Measurements from ENCODE around the gene LEMD2.

Gene LEMD2

GRCh38 chr6:33774774-33775173 lies 14.2 kb downstream of the LEMD2 start:
- DNase-seq (ENCODE audit: low read depth), result no peak

DNA sequence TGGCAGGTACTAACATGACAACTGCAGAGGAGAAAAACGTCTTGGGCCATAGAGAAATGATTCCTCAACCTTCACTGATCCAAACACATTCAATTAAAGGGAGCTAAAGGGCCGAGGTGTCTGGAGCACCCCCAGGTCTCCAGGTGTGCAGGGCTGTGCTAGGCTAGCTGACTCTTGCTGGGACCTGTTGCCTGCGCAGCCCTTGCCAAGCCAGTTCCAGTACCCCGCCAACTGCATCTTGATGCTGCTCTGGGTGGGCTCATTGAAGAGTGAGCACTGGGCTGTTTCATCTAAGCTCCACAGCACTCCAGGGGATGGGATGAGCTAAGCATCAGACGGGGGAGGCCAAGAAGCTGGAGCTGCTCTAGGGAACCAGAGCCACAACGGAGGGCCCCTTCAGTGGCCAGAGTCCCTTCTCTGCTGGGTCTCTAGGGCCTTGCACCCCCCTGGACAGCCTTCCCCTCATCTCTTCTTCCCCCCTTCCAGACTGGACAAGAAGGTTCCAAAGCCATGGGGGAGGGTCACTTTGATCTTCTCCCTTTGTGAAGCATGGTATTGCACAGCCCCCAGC lies 15.9 kb downstream of the LEMD2 start:
- no peak for DNase-seq (ENCODE audit: low read depth)

DNA sequence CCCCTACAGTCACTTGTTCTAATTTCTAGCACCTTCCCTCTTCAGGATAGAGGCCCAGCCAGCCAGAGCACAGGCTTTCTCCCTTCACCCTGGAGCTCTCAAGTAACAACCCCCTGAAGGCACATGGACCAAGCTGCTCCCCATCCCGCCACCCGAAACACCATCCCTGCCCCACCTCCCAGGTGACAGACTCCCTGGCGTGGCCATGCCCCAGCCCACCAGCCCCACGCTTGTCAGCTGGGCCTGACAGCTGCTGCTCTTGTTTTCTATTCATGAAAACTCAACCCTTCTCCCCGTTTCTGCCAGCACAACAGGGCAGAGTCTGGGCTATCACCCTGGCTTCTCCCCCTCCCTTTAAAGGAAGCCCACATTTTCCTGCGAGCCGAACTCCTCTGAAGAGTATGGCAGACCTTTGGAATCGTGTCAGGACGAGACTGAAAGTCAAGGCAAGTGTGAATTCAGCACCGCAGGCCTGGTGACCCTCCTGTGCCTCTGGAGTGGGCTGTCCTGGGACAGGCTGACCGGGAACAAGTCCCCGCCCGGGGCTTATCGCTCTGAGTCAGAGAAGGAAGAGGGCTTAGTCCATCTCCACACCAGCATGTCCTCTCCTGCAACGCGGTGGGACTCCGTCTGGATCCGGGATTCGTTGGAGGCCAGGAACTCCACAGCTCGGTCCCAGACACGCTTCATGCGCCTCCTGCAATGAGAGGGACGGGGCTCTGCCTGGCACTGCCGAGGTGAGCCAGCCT lies 16.7 kb downstream of the LEMD2 start:
- no peak for DNase-seq (ENCODE audit: low read depth)

GRCh38 chr6:33771146-33772081 lies 17.5 kb downstream of the LEMD2 start:
- peak; percentile 32 for DNase-seq (ENCODE audit: low read depth)

DNA sequence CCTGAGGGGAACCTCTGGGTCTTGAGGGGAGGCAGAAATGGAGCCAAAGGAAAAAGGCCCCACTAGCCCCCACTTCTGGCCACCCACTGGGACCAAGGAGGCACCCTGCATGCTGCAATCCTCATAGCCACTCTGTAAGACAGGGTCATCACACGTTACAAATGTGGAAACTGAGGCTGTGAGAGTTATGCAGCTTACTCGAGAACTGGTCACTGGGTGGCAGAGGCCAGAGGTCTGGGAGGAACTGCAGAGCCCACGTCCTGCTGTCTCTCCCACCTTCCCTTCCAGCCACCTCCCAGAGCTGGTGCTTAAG lies 18.1 kb downstream of the LEMD2 start:
- no peak for DNase-seq (ENCODE audit: low read depth)

DNA sequence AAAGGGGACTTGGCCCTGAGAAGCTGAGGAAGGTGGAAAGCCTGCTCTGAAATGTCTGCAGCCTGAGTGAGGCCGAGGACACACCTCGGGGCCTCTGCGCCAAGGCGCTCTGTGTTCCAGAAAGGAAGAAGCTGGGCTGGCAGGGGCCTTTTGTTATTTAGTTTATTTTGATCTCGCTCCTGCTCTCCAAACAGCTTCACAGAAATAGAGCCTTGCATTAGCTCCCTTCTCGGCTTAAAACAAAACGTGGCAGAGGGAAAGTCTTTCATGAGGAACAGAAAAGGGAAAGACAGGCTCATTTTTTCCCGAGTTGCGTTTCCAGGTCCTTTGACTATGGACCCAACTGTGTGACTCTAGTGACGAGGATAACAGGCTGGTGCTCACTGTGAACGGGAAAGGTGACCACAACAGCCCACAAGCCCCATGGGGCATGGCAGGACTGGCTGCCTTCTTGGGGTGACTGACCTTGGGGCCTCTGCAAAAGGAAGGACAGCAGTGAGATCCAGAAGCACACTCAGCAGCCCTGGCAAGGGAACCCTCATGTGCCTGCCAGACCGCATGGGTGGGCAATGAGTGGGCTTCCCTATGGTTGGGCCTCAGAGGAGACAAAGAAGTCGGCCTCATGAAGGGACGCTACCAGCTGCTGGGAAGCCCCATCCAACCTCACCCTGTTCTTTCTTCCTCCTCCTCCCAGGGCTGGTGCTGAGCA lies 18.7 kb downstream of the LEMD2 start:
- no peak for DNase-seq (ENCODE audit: low read depth)

DNA sequence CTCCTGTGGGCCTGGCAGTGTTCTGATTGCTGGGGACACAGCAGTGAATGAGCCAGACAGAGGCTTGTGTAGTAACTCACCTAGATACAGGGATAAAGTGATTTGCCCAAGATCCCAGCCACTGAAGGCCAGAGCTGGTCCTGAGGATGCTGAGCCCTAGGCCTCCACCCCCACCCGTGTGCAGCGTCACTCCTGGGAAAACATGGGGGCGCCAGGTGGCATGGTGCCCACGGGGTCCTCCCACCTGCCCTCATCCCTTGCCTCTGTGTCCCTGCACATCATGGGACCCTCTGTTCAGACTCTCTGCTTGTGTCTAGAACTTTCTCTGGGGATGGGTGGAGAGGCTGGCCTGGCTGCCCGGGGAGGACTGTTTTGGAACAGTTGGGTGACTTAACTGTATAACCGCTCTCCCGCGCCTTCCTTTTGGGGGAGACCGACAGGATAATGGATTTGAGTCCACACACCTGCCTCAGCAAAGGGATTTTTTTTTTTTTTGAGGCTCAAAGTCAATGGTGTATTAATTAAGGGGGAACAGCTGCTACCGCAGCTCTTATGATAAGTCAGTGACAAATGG lies 19.6 kb downstream of the LEMD2 start:
- no peak for DNase-seq (ENCODE audit: low read depth)

- DNase-seq (ENCODE audit: low read depth), result peak; percentile 48
Observed at GRCh38 chr6:33768644-33769120, 20.2 kb downstream of the LEMD2 start.

DNA sequence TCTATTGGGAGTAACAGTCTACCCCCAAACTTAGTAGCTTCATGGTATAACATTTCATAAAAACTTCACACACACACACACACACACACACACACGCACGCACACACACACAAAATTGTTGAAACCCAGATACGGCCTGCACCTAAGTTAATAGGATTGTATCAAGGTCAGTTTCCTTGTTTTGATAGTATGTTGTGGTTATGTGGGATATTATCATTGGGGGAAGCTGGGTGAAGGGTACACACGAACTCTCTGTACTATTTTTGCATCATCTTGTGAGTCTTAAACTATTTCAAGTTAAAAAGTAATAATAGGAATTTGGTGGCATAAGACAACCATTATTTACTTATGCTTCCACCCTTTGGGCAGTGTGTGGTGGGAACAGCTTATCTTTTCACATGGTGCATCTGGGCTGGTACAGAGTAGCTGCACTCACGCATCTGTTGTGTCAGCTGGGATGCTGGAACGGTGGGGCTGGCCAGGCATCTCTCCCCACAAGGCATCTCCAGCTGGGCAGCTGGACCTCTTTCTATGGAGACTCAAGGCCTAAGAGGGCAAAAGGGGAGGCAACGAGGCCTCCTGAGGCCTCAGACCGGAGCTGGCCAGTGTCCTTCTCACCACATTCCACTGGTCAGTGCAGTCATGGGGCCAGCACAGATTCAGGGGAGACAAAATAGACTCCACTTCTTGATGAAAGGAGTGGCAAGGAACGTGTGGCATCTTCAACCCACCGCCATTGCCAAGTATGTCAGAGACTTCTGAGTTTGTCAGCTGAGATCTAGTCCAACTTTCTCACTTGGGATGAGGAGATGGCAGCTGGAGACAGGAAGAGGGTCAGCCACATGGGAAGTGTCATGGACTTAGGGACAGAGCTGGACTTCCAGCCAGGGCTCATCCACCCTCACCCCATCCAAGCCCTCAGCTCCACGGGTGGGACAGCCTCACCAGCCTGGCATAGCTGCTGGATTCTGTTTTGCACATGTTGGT lies 21.7 kb downstream of the LEMD2 start:
- DNase-seq (ENCODE audit: low read depth), result no peak

GRCh38 chr6:33765368-33765767 lies 23.6 kb downstream of the LEMD2 start:
- no peak for DNase-seq (ENCODE audit: low read depth)

DNA sequence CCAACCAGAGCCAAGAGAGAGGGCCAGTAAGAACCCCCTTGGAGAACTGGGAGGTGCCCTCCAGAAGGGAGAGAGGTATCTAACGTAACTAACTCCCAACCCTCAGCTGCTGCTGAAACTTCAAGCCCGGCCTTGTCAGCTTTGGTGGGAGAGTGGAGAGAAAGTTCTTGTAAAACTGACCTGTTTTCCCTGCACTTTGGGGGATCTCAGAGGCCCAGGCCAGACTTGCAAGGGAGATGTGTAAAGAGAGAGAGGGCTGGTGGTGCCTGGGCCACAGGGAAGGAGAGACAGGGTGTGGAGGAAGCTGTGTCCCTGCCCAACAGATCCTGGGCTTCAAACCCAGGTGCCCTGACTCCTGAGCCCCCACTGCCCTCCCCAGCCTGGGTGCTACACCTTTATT lies 24.9 kb downstream of the LEMD2 start:
- no peak for DNase-seq (ENCODE audit: low read depth)

DNA sequence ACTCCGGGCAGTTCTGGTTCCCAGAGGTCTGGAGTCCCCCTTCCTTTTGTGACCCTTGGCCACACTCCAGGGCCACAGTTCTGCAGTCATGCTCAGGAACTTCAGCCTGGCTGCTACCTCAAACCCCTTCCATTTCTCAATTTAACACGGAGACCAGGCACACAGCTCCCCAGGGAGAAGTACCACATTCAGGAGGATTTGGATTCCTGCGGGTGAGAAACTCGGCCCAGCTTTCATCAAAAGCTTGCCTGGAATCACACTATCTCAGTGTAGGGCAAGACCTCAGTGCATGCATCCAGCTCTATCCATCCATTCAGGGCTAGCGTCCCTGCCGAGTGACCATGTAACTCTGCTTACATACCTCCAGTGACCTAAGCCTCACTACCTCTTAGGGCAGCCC lies 25.4 kb downstream of the LEMD2 start:
- DNase-seq (ENCODE audit: low read depth), result no peak

GRCh38 chr6:33762713-33763112 lies 26.2 kb downstream of the LEMD2 start:
- no peak for DNase-seq (ENCODE audit: low read depth)

- no peak for DNase-seq (ENCODE audit: low read depth)
Observed at GRCh38 chr6:33761922-33762629, 26.9 kb downstream of the LEMD2 start.

DNA sequence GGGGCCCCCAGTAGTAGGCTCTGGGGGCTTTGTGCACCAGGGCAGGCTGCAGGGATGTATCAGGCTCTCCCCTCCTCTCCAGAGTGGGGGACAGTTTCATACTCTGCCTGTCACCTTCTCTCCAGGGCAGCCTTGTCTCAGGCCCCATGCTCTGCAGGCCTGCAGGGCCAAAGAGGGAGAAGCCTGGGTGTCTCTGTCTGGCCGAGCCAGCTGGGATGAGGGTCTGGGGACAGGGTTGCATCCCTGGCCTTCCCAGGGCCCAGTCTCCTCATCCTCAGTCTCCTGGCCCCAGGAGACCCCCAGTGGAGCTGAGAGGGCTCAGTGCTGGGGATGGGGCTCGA lies 27.4 kb downstream of the LEMD2 start:
- DNase-seq (ENCODE audit: low read depth), result no peak

- DNase-seq (ENCODE audit: low read depth), result no peak
Observed at GRCh38 chr6:33759887-33760629, 28.9 kb downstream of the LEMD2 start.

DNA sequence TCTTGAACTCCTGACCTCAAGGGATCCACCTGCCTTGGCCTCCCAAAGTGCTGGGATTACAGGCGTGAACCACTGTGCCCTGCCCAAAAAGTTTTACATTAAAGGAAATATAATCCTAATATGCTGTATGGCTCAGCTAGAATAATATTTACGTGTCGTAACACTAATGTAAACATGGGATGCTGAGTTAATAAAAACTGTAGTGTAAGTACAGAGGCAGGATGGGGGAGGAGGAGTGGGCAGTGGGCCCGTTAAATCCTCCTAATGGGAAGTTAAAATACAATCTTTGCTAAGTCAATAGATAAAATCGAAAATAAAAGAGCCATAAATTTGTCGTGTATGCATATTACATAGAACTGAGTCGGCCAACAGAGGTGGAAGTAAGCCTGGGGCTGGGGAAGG lies 30.1 kb downstream of the LEMD2 start:
- DNase-seq (ENCODE audit: low read depth), result no peak

DNA sequence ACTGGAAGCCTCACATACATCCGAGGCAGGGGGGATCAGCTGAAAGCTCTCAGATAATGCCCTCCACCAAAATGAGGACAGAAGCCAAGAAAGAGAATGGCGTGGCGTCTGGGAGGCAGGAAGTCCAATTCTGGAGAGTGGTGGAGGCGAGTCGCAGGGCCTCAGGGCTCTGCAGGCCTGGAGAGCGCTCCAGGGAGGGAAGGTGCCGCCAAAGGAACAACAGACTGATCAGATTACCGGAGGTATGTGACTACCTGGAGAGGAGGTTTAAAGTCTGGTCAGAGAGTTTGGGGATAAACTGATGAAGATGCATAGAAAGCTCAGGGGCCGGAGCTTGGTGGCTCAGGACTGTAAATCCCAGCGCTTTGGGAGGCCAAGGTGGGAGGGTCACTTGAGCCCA lies 31.0 kb downstream of the LEMD2 start:
- DNase-seq (ENCODE audit: low read depth), result no peak

DNA sequence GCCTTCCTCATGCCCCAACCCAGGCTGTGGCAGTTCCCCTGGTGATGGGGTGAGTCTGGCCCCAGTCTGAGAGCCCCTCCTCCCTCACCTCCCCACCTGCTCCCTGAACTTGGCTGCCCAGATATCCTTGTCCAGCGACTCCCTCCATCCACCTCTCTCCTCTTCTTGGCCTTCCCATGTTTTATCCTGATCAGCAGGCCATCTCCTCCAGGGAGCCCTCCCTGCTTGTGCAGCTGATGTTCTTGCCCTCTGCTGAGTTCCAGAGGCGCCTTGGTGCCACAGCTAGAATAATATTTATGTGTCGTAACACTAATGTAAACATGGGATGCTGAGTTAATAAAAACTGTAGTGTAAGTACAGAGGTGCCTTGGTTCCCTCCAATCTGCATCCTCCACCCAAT lies 31.8 kb downstream of the LEMD2 start:
- DNase-seq (ENCODE audit: low read depth), result no peak

All from stimulated activated CD8-positive, alpha-beta memory T cell treated with anti-CD3 and anti-CD28 coated beads, Interleukin-12 subunit alpha, Interleukin-12 subunit beta, amount 100 ng/mL, for 1 hour (primary cell).